KMS-11 (cell line): ENCODE results near the gene WRAP73.

Source experiments
- H2AFZ ChIP-seq: fragments of 200-600 bp; sonication (generic); 2 replicates; pipeline ENCODE4 v1.6.1; 2016; ENCODE audit warnings: antibody characterized with exemption, mixed run types, low read depth
- H3K27ac ChIP-seq: fragments of 200-600 bp; sonication (generic); 2 replicates; pipeline ENCODE4 v1.6.1; 2016; ENCODE audit warnings: mild to moderate bottlenecking, mixed run types
- H3K27me3 ChIP-seq: fragments of 200-600 bp; sonication (generic); 2 replicates; pipeline ENCODE4 v1.6.1; 2017; ENCODE audit warnings: mild to moderate bottlenecking, low read depth, mixed run types, moderate library complexity; ENCODE audit not compliant: insufficient read depth
- H3K36me3 ChIP-seq: fragments of 200-600 bp; sonication (generic); 2 replicates; pipeline ENCODE4 v1.6.1; 2017; ENCODE audit warnings: mild to moderate bottlenecking, mixed run types; ENCODE audit not compliant: insufficient read depth
- H3K4me1 ChIP-seq: fragments of 200-600 bp; sonication (generic); 2 replicates; pipeline ENCODE4 v1.6.1; 2016; ENCODE audit warnings: mild to moderate bottlenecking, low read depth, mixed run types; ENCODE audit not compliant: poor library complexity, severe bottlenecking
- H3K4me2 ChIP-seq: fragments of 200-600 bp; sonication (generic); 2 replicates; pipeline ENCODE4 v1.7.0; 2016; ENCODE audit warnings: mild to moderate bottlenecking, mixed run types
- H3K4me3 ChIP-seq: fragments of 200-600 bp; sonication (generic); IDR thresholded peaks from 2 replicates; pipeline ENCODE4 v1.6.1; 2017; ENCODE audit warnings: low read depth, low read length, mixed read lengths; ENCODE audit not compliant: insufficient read depth
- H3K79me2 ChIP-seq: fragments of 200-600 bp; sonication (generic); 2 replicates; pipeline ENCODE4 v1.6.1; 2016; ENCODE audit warnings: low read depth, mixed run types; ENCODE audit not compliant: insufficient read depth
- H3K9ac ChIP-seq: fragments of 200-600 bp; sonication (generic); 2 replicates; pipeline ENCODE4 v1.6.1; 2016; ENCODE audit warnings: mild to moderate bottlenecking, mixed run types
- H4K20me1 ChIP-seq: fragments of 200-600 bp; sonication (generic); 2 replicates; pipeline ENCODE4 v1.6.1; 2016; ENCODE audit warnings: mild to moderate bottlenecking, mixed run types; ENCODE audit not compliant: insufficient read depth
- TF ChIP-seq, protein P1 (sequence below): fragments of 200-600 bp; sonication (generic); conservative IDR thresholded peaks from 2 replicates; pipeline ENCODE4 v1.6.1; 2017; ENCODE audit warnings: low read depth, mild to moderate bottlenecking, antibody characterized with exemption, low read length, moderate library complexity, mixed read lengths

The WRAP73 gene

DNA sequence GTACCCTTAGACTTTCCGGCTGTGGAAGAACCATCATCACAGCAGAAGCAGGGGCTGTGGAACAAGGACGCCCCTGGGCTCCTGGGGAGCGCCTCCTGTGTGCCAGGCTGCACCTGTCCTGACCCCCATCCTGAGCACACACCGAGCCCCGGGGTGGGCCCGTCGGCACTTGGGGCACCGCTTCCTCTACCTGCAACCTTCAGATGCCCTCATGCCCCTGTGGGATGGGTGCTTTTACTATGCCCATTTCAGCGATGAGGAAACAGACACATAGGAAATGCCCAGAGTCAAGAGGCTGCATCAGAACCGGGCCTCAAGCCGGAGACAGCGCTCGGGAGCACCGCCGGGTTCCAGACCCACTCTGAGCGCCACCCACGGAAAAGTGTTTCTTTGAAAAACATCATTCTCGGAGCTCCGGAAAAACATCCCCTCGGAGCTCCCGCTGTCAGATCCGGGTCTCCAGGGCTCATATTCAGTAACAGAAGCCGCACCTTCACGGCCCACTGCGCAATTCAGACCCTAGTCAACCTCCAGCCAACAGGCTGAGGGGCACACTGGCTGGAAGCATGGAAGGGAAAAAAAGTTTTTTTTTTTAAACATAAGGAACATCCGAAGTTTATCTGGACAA lies 17.1 kb downstream of the WRAP73 start:
- Histone ChIP-seq H4K20me1 (no peaks in the 10 kb centered on the region), H3K27ac (no peak overlapping the region), H3K4me3 (no peak overlapping the region), H3K27me3 (no peaks in the 10 kb centered on the region), H2AFZ (no peak overlapping the region), H3K79me2 (no peaks in the 10 kb centered on the region), H3K4me2 (no peak overlapping the region), H3K9ac (no peak overlapping the region), H3K4me1 (no peaks in the 10 kb centered on the region), H3K36me3 (no peaks in the 10 kb centered on the region)
- TF ChIP-seq, protein P1, sequence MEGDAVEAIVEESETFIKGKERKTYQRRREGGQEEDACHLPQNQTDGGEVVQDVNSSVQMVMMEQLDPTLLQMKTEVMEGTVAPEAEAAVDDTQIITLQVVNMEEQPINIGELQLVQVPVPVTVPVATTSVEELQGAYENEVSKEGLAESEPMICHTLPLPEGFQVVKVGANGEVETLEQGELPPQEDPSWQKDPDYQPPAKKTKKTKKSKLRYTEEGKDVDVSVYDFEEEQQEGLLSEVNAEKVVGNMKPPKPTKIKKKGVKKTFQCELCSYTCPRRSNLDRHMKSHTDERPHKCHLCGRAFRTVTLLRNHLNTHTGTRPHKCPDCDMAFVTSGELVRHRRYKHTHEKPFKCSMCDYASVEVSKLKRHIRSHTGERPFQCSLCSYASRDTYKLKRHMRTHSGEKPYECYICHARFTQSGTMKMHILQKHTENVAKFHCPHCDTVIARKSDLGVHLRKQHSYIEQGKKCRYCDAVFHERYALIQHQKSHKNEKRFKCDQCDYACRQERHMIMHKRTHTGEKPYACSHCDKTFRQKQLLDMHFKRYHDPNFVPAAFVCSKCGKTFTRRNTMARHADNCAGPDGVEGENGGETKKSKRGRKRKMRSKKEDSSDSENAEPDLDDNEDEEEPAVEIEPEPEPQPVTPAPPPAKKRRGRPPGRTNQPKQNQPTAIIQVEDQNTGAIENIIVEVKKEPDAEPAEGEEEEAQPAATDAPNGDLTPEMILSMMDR: no peak

DNA sequence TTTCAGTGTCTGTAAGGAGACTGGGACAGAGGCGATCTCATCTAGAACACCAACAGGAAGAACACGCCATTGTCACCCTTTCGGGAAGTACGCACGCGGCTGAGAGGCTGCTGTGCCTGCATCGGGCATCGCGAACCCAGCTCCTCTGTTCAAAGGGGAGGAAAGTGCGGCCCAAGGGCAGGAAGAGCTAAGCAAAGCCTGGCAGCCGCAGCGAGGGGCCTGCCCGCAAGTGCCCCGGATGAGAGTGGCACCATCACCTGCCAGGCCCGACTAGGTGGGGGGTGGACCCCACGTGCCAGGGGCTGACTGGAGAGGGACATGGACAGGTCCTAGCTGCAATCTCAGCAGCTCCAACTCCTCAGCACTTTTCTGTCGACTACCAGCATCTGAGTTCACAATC lies 17.6 kb downstream of the WRAP73 start:
- no peak overlapping the region for H3K9ac ChIP-seq
- H3K79me2 ChIP-seq: no peaks in the 10 kb centered on the region
- H3K27me3 ChIP-seq: no peaks in the 10 kb centered on the region
- no peak overlapping the region for H3K27ac ChIP-seq
- no peak overlapping the region for H2AFZ ChIP-seq
- H4K20me1 ChIP-seq: no peaks in the 10 kb centered on the region
- H3K4me3 ChIP-seq: no peak overlapping the region
- H3K4me1 ChIP-seq: no peaks in the 10 kb centered on the region
- no peaks in the 10 kb centered on the region for H3K36me3 ChIP-seq
- TF ChIP-seq, protein P1: no peak
- no peak overlapping the region for H3K4me2 ChIP-seq

DNA sequence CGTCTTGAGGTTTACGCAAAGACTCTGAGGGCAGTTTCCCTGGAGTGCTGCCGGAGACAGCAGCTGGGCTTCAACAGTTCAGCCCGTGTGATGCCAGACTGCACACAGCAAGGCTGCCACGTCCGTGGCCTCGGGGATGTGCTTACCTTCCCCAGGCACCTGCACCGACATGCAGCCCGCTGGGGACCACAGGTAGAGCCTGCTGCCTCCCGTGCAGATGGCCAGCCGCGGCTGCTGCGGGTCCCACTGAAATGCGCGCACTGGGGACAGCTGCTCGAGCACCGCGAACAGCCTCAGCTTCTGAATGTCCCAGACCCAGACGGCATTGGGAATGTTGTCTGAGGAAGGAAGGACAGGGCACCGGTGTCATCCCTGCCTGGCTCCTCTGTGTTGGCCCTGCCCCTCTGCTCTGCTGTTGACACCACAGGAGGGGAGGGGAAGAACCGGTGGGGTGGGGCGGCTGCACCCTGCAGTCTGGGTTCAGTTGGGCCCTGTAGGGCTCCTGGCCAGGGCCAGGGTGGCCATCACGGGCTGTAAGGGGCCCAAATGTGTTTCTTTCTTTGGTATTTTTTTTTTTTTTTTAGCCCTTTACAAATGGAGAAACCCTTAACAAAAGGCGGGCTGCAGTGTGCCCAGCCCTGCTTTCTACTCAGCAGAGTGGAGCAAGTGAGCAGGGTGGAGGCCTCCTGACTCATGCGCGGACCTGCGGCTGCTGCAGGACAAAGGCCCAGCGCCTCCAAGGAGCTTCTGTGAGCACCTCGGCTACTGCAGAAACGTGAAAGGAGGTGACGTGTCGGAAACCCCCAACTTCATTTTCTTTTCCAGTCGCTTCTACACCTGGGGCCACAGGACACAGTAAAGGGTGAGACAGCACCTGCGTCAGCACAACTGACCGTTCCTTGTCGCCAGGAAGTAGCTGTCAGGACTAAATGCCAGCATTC lies 18.3 kb downstream of the WRAP73 start:
- H4K20me1 ChIP-seq: no peaks in the 10 kb centered on the region
- no peak overlapping the region for H3K27ac ChIP-seq
- no peak overlapping the region for H3K4me3 ChIP-seq
- H2AFZ ChIP-seq: no peak overlapping the region
- no peaks in the 10 kb centered on the region for H3K27me3 ChIP-seq
- no peaks in the 10 kb centered on the region for H3K79me2 ChIP-seq
- no peaks in the 10 kb centered on the region for H3K36me3 ChIP-seq
- no peak overlapping the region for H3K9ac ChIP-seq
- TF ChIP-seq, protein P1: no peak
- H3K4me1 ChIP-seq: no peaks in the 10 kb centered on the region
- no peak overlapping the region for H3K4me2 ChIP-seq

DNA sequence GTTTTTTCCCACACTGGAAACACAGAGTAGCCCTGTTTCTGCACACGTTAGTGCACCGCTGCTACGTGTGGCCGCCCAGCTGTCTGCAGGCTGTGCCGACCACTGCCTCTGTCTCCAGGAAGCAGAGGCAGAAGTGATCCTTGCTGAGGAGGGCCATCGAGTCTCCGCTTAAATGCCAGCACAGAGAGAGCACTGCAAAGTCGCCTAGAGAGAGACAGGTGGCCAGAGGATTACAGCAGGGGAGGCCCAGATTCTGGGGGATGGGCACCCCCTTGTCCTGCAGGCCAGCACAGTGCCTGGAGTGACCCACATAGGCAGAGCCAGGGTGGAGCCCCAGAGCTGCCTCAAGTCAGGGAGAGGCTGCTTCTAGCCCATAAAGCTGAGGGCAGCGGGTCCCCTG lies 19.0 kb downstream of the WRAP73 start:
- no peak overlapping the region for H3K4me2 ChIP-seq
- no peaks in the 10 kb centered on the region for H3K79me2 ChIP-seq
- no peak overlapping the region for H3K27ac ChIP-seq
- no peaks in the 10 kb centered on the region for H3K27me3 ChIP-seq
- no peaks in the 10 kb centered on the region for H4K20me1 ChIP-seq
- H3K4me1 ChIP-seq: no peaks in the 10 kb centered on the region
- H3K9ac ChIP-seq: no peak overlapping the region
- no peak overlapping the region for H3K4me3 ChIP-seq
- no peaks in the 10 kb centered on the region for H3K36me3 ChIP-seq
- TF ChIP-seq, protein P1: no peak
- no peak overlapping the region for H2AFZ ChIP-seq
